HepG2 (cell line): ENCODE measurements around the gene OR6S1. TPM values are rescaled to one million over a fixed set of nuclear protein-coding genes. Genes with fewer than 3 reads are reported as not detected.
A peak's percentile ranks its signal among the peaks of the same experiment; 100 is the strongest.

ENCODE experiments used
- BRF2 ChIP-seq: sonication (generic); formaldehyde crosslinking; IDR thresholded peaks from 2 replicates; pipeline ENCODE4 v1.8.1; 2022; ENCODE audit warnings: mild to moderate bottlenecking, missing genetic modification reagents
- CERS6 ChIP-seq: sonication (generic); formaldehyde crosslinking; IDR thresholded peaks from 2 replicates; pipeline ENCODE4 v1.5.0; 2020; ENCODE audit warnings: missing genetic modification reagents
- DMAP1 ChIP-seq: IDR thresholded peaks from 2 replicates; pipeline ENCODE4 v1.6.1; 2016
- DPF2 ChIP-seq: sonication (generic); formaldehyde crosslinking; IDR thresholded peaks from 2 replicates; pipeline ENCODE4 v1.4.0; 2020; ENCODE audit warnings: mild to moderate bottlenecking, low read depth, missing genetic modification reagents, borderline replicate concordance
- DZIP1 ChIP-seq: sonication (generic); formaldehyde crosslinking; IDR thresholded peaks from 2 replicates; pipeline ENCODE4 v1.5.0; 2020; ENCODE audit warnings: mild to moderate bottlenecking, missing genetic modification reagents
- E2F5 ChIP-seq: sonication (generic); formaldehyde crosslinking; conservative IDR thresholded peaks from 2 replicates; pipeline ENCODE4 v1.4.0; 2020; ENCODE audit warnings: missing genetic modification reagents
- GABPB1 ChIP-seq: IDR thresholded peaks from 2 replicates; pipeline ENCODE4 v1.6.1; 2016; ENCODE audit warnings: mild to moderate bottlenecking, missing genetic modification reagents, moderate library complexity, missing compliant biosample characterization
- HDAC2 ChIP-seq: sonication (generic); formaldehyde crosslinking; IDR thresholded peaks from 2 replicates; pipeline ENCODE4 v1.4.0; 2020; ENCODE audit warnings: missing genetic modification reagents
- HNF4G ChIP-seq, 2 experiments: sonication (generic) in 1 of 2; formaldehyde crosslinking in 1 of 2; IDR thresholded peaks; 2 replicates each; pipeline versions ENCODE4 v1.4.0 to v1.6.1; 2011 to 2020; ENCODE audit warnings: borderline replicate concordance in 2 of 2, low read depth in 2 of 2, mild to moderate bottlenecking in 2 of 2, low read length in 1 of 2, missing genetic modification reagents in 1 of 2, moderate library complexity in 1 of 2
- KDM3A ChIP-seq: IDR thresholded peaks from 2 replicates; pipeline ENCODE4 v1.6.1; 2018; ENCODE audit warnings: low read depth, missing compliant biosample characterization
- LCORL ChIP-seq, 2 experiments: fragments of 450-650 bp in 1 of 2; sonication (generic) in 1 of 2; formaldehyde crosslinking in 1 of 2; IDR thresholded peaks; 2 replicates each; pipeline versions ENCODE4 v1.5.0 to v1.6.1; 2017 to 2020; ENCODE audit warnings: antibody characterized with exemption in 1 of 2, missing genetic modification reagents in 1 of 2
- MBNL3 ChIP-seq: fragments of 250-450 bp; sonication (Bioruptor Pico); conservative IDR thresholded peaks from 2 replicates; pipeline ENCODE4 v1.8.0; 2022; ENCODE audit warnings: mild to moderate bottlenecking, inconsistent platforms
- MEF2D ChIP-seq: sonication (generic); formaldehyde crosslinking; IDR thresholded peaks from 2 replicates; pipeline ENCODE4 v1.5.1; 2020; ENCODE audit warnings: mild to moderate bottlenecking, missing genetic modification reagents
- MEIS2 ChIP-seq: sonication (generic); formaldehyde crosslinking; IDR thresholded peaks from 2 replicates; pipeline ENCODE4 v1.9.0; 2021; ENCODE audit warnings: mild to moderate bottlenecking, missing genetic modification reagents
- NFIC ChIP-seq: IDR thresholded peaks from 2 replicates; pipeline ENCODE4 v1.6.1; 2012; ENCODE audit warnings: mild to moderate bottlenecking, low read length, inconsistent platforms
- SALL1 ChIP-seq: sonication (generic); formaldehyde crosslinking; IDR thresholded peaks from 2 replicates; pipeline ENCODE4 v1.8.0; 2022; ENCODE audit warnings: mild to moderate bottlenecking, missing genetic modification reagents
- TCF7L2 ChIP-seq: IDR thresholded peaks from 2 replicates; pipeline ENCODE4 v1.6.1; 2011; ENCODE audit warnings: mild to moderate bottlenecking, low read depth, low read length, moderate library complexity
- TGIF2 ChIP-seq: IDR thresholded peaks from 2 replicates; pipeline ENCODE4 v1.6.1; 2016; ENCODE audit warnings: control low read depth, missing compliant biosample characterization
- ZBTB1 ChIP-seq: sonication (generic); formaldehyde crosslinking; IDR thresholded peaks from 2 replicates; pipeline ENCODE4 v1.4.0; 2020; ENCODE audit warnings: missing genetic modification reagents, borderline replicate concordance
- ZFY ChIP-seq: sonication (generic); formaldehyde crosslinking; IDR thresholded peaks from 2 replicates; pipeline ENCODE4 v1.4.0; 2020; ENCODE audit warnings: missing genetic modification reagents
- ZNF10 ChIP-seq: sonication (generic); formaldehyde crosslinking; IDR thresholded peaks from 2 replicates; pipeline ENCODE4 v1.4.0; 2020; ENCODE audit warnings: mild to moderate bottlenecking, low read depth, missing genetic modification reagents, borderline replicate concordance
- ZNF143 ChIP-seq: sonication (generic); formaldehyde crosslinking; IDR thresholded peaks from 2 replicates; pipeline ENCODE4 v1.4.0; 2020; ENCODE audit warnings: missing genetic modification reagents
- ZNF3 ChIP-seq: IDR thresholded peaks from 2 replicates; pipeline ENCODE4 v1.7.0; 2017; ENCODE audit warnings: inconsistent platforms
- ZNF441 ChIP-seq: sonication (generic); formaldehyde crosslinking; IDR thresholded peaks from 2 replicates; pipeline ENCODE4 v1.7.0; 2021; ENCODE audit warnings: missing genetic modification reagents, borderline replicate concordance
- ZNF703 ChIP-seq: sonication (generic); formaldehyde crosslinking; IDR thresholded peaks from 2 replicates; pipeline ENCODE4 v1.5.1; 2020; ENCODE audit warnings: missing genetic modification reagents, mild to moderate bottlenecking, moderate library complexity, borderline replicate concordance
- polyA plus RNA-seq, 8 experiments: library from polyadenylated mRNA; depleted of rRNA in 3 of 8; stranded (reverse) in 7 of 8; unstranded in 1 of 8; fragments of >200 nt; fragmentation: Illumina TruSeq in 4 of 8; extraction: Trizol in 4 of 8; gene quantifications; 2 replicates each; pipeline versions ENCODE4 v1.2.1 to v1.2.3, GENCODE V29; 2011 to 2016; ENCODE audit warnings: low read depth in 4 of 8, missing spikeins in 1 of 8, mixed read lengths in 1 of 8; ENCODE audit not compliant: insufficient read depth in 1 of 8
- total RNA-seq, 5 experiments: library from RNA; depleted of rRNA; stranded (reverse); fragments of >200 nt; fragmentation: Illumina TruSeq; extraction: Trizol; gene quantifications; 2 replicates each; pipeline ENCODE4 v1.2.3, GENCODE V29; 2016; ENCODE audit warnings: low read depth in 1 of 5

OR6S1 gene
- total and polyA plus RNA-seq, 2 of the 13 experiments (the other 11 are each of a cell fraction or from before 2014, with no cell fraction given): 0.09 TPM; not detected in 1

GRCh38 chr14:20683125-20683890, 41.8 kb upstream of the OR6S1 start (continued):
- no peak for TF ChIP-seq CERS6 (CRISPR knock-in tag)
- TF ChIP-seq ZNF10 (CRISPR knock-in tag): no peak
- TF ChIP-seq GABPB1 (CRISPR knock-in tag): no peak
- no peak for TF ChIP-seq ZBTB1 (CRISPR knock-in tag)
- TF ChIP-seq BRF2 (CRISPR knock-in tag): no peak
- no peak for TF ChIP-seq KDM3A (CRISPR knock-in tag)
- no peak for TF ChIP-seq DMAP1
- 0 out of 2 replicates have a peak, but pooled peaks have one; percentile 2 for TF ChIP-seq ZFY (CRISPR knock-in tag)
- no peak for TF ChIP-seq SALL1
- TF ChIP-seq HNF4G (IDR thresholded peaks at IDR 0.05; ENCODE audit: borderline replicate concordance, low read depth, low read length): no peak
- TF ChIP-seq HNF4G (CRISPR knock-in tag; IDR thresholded peaks at IDR 0.05; ENCODE audit: borderline replicate concordance, low read depth): no peak
- no peak; the same call in 1 of the 2 replicates for TF ChIP-seq ZNF3
- TF ChIP-seq ZNF143 (CRISPR knock-in tag): no peak
- peak; percentile 11; the same call in 1 of the 2 replicates for TF ChIP-seq TGIF2 (CRISPR knock-in tag)
- no peak for TF ChIP-seq MEIS2 (CRISPR knock-in tag)
- no peak for TF ChIP-seq LCORL (IDR thresholded peaks at IDR 0.05)
- peak; percentile 58; the same call in 1 of the 2 replicates for TF ChIP-seq LCORL (CRISPR knock-in tag; IDR thresholded peaks at IDR 0.05)
- no peak for TF ChIP-seq TCF7L2
- TF ChIP-seq HDAC2: peak; percentile 79
- no peak for TF ChIP-seq DPF2 (CRISPR knock-in tag)
- 0 out of 2 replicates have a peak, but pooled peaks have one; percentile 12 for TF ChIP-seq ZNF441 (CRISPR knock-in tag)
- no peak for TF ChIP-seq NFIC
- TF ChIP-seq E2F5 (CRISPR knock-in tag): no peak
- no peak for TF ChIP-seq ZNF703 (CRISPR knock-in tag)
- 0 out of 2 replicates have a peak, but pooled peaks have one; percentile 4 for TF ChIP-seq MBNL3 (CRISPR knock-in tag)
- no peak for TF ChIP-seq MEF2D (CRISPR knock-in tag)
- TF ChIP-seq DZIP1 (CRISPR knock-in tag): no peak; the same call in 1 of the 2 replicates
